PFSK-1 (cell line): ENCODE measurements around the gene ADGRE1.

ENCODE experiments used
- FOXP2 ChIP-seq: optimal IDR thresholded peaks from 2 replicates; pipeline ENCODE3; 2011; ENCODE audit warnings: borderline replicate concordance, control low read depth, inconsistent platforms; ENCODE audit not compliant: insufficient read depth; ENCODE audit errors: extremely low read length, extremely low read depth
- POLR2AphosphoS5 ChIP-seq: IDR thresholded peaks from 2 replicates; pipeline ENCODE4 v1.6.1; 2012; ENCODE audit warnings: low read depth, mild to moderate bottlenecking, control low read depth, low read length, moderate library complexity
- REST ChIP-seq, 2 experiments: IDR thresholded peaks; 2 replicates each; pipeline versions ENCODE4 v1.6.1 to v1.8.0; 2011 to 2012; ENCODE audit warnings: low read depth in 2 of 2, low read length in 2 of 2, control low read depth in 1 of 2, inconsistent platforms in 1 of 2, mild to moderate bottlenecking in 1 of 2, moderate library complexity in 1 of 2; ENCODE audit not compliant: insufficient read depth in 1 of 2
- SIN3A ChIP-seq: IDR thresholded peaks from 2 replicates; pipeline ENCODE4 v1.6.1; 2012; ENCODE audit warnings: mild to moderate bottlenecking, low read length, moderate library complexity, borderline replicate concordance; ENCODE audit not compliant: insufficient read depth
- TAF1 ChIP-seq: IDR thresholded peaks from 2 replicates; pipeline ENCODE4 v1.6.1; 2012; ENCODE audit warnings: low read length, control low read depth, borderline replicate concordance; ENCODE audit not compliant: insufficient read depth

Gene ADGRE1

DNA sequence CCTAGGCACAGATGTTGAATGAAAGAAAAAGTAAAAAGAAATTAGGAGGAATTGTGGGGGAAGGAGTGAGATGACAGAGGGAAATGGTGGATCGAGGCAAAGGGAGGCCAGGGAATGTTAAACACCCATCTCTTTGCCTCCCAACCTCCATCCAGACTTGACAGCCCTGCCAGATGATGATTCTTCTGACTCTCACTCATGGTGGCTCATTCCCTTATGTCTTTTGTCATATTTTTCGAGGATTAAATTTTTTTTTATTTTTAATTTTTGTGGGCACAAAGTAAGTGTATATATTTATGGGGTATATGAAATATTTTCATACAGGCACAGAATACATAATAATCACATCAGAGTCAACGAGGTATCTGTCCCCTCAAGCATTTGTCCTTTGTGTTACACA, 42.8 kb downstream of the ADGRE1 start:
- TF ChIP-seq SIN3A (no peak), REST (IDR thresholded peaks at IDR 0.05; ENCODE audit: insufficient read depth in 1 of 2, low read depth in 2 of 2, low read length in 2 of 2) (no peak), POLR2AphosphoS5 (no peak), FOXP2 (no peak), TAF1 (no peak)

- TF ChIP-seq FOXP2 (no peak), TAF1 (no peak), POLR2AphosphoS5 (no peak), REST (IDR thresholded peaks at IDR 0.05; ENCODE audit: insufficient read depth in 1 of 2, low read depth in 2 of 2, low read length in 2 of 2) (no peak), SIN3A (no peak)
Measured at GRCh38 chr19:6935069-6935468, 47.7 kb downstream of the ADGRE1 start.

DNA sequence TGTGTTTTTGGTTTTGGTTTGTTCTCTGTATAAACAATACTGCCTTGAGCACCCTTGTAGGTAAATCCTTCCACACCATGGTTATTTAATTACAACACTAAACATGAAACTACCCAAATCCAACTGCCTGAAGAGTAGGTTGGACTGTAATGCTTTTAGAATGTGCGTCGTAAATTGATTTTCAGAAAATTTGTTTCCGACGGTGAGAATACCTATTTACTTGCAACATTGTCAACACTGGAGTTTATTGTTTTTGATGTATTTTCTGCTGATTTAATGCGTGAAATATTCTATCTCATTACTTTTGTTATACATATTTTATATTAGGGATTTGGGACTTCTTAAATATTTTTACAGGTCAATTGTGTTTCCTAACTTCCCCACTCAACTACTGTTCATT, 48.2 kb downstream of the ADGRE1 start:
- TF ChIP-seq TAF1 (no peak), FOXP2 (no peak), SIN3A (no peak), POLR2AphosphoS5 (no peak), REST (IDR thresholded peaks at IDR 0.05; ENCODE audit: insufficient read depth in 1 of 2, low read depth in 2 of 2, low read length in 2 of 2) (no peak)

GRCh38 chr19:6945733-6946132, 58.4 kb downstream of the ADGRE1 start:
- TF ChIP-seq REST (IDR thresholded peaks at IDR 0.05; ENCODE audit: insufficient read depth in 1 of 2, low read depth in 2 of 2, low read length in 2 of 2) = no peak
- no peak for TF ChIP-seq FOXP2
- no peak for TF ChIP-seq SIN3A
- no peak for TF ChIP-seq TAF1
- no peak for TF ChIP-seq POLR2AphosphoS5

GRCh38 chr19:6947745-6948144, 60.4 kb downstream of the ADGRE1 start:
- TF ChIP-seq FOXP2 (peak; percentile 89), SIN3A (no peak), TAF1 (no peak), REST (IDR thresholded peaks at IDR 0.05; ENCODE audit: insufficient read depth in 1 of 2, low read depth in 2 of 2, low read length in 2 of 2) (no peak), POLR2AphosphoS5 (no peak)
